B cell (primary cell): ENCODE data around the gene WWC2. TPM values are rescaled to one million over a fixed set of nuclear protein-coding genes. Genes with fewer than 3 reads are reported as not detected.

Experiments used
- ATAC-seq: fragments of 200-7000 bp; cut with Tn5 transposase; one replicate; pipeline ENCODE4 v1.10.0; 2021; ENCODE audit warnings: low read depth, mild to moderate bottlenecking, moderate number of reproducible peaks, moderate library complexity
- CTCF ChIA-PET: fragments of 350-600 bp; sonication (Branson Sonifier 250); formaldehyde crosslinking; loops from one replicate; lab custom pipeline; 2021; ENCODE audit warnings: antibody characterized with exemption, inconsistent platforms; lab: Charles Lee
- POLR2A ChIA-PET: fragments of 350-600 bp; sonication (Branson Sonifier 250); formaldehyde crosslinking; loops from one replicate; lab custom pipeline; 2021; ENCODE audit warnings: antibody characterized with exemption; lab: Charles Lee
- DNase-seq: peaks from one replicate; pipeline ENCODE4 v3.0.0; 2013
- H2AFZ ChIP-seq: 2 replicates; pipeline ENCODE4 v1.6.1; 2012; ENCODE audit warnings: mild to moderate bottlenecking, low read depth, low read length; ENCODE audit not compliant: insufficient read depth, poor library complexity, severe bottlenecking
- H3K27ac ChIP-seq, 2 donors: 1 replicate in 1 of 2; 2 replicates in 1 of 2; pipeline ENCODE4 v1.5.1; 2012 to 2013; ENCODE audit warnings: low read length in 2 of 2, mild to moderate bottlenecking in 2 of 2, moderate library complexity in 1 of 2
- H3K27me3 ChIP-seq, 4 experiments: fragments of 200-600 bp in 1 of 4; sonication (generic) in 1 of 4; replicated peaks in 1 of 4; 1 replicate in 2 of 4; 2 replicates in 2 of 4; pipeline versions ENCODE4 v1.6.1 to v1.7.0; 2013 to 2016; ENCODE audit warnings: low read length in 3 of 4, mild to moderate bottlenecking in 2 of 4, mixed read lengths in 1 of 4, moderate library complexity in 1 of 4; ENCODE audit not compliant: insufficient read depth in 4 of 4, control insufficient read depth in 3 of 4; ENCODE audit errors: control extremely low read depth in 1 of 4
- H3K36me3 ChIP-seq, 2 experiments: replicated peaks in 1 of 2; 1 replicate in 1 of 2; 2 replicates in 1 of 2; pipeline versions ENCODE4 v1.6.1 to v1.7.1; 2013; ENCODE audit warnings: low read length in 1 of 2; ENCODE audit not compliant: insufficient read depth in 2 of 2, control insufficient read depth in 1 of 2; ENCODE audit errors: control extremely low read depth in 1 of 2, extremely low read depth in 1 of 2
- H3K4me1 ChIP-seq, 2 donors: fragments of 200-600 bp in 1 of 2; sonication (generic) in 1 of 2; 1 replicate in 1 of 2; 2 replicates in 1 of 2; pipeline versions ENCODE4 v1.5.1 to v1.6.1; 2013 to 2017; ENCODE audit warnings: low read length in 2 of 2; ENCODE audit not compliant: control insufficient read depth in 2 of 2, insufficient read depth in 2 of 2
- H3K4me2 ChIP-seq: replicated peaks from 2 replicates; pipeline ENCODE3; 2012; ENCODE audit warnings: mild to moderate bottlenecking, low read depth, low read length; ENCODE audit not compliant: poor library complexity, severe bottlenecking
- H3K4me3 ChIP-seq, 5 experiments: fragments of 200-600 bp in 1 of 5; sonication (generic) in 1 of 5; 1 replicate in 3 of 5; 2 replicates in 2 of 5; pipeline versions ENCODE4 v1.5.1 to v1.7.0; 2011 to 2016; ENCODE audit warnings: low read length in 4 of 5, mild to moderate bottlenecking in 4 of 5, low read depth in 2 of 5, control low read depth in 1 of 5, moderate library complexity in 1 of 5; ENCODE audit not compliant: insufficient read depth in 1 of 5; ENCODE audit errors: control extremely low read depth in 1 of 5, extremely low read depth in 1 of 5
- H3K79me2 ChIP-seq: fragments of 200-600 bp; sonication (generic); one replicate; pipeline ENCODE4 v1.6.0; 2016; ENCODE audit warnings: low read length; ENCODE audit not compliant: control insufficient read depth, insufficient read depth
- H3K9ac ChIP-seq: fragments of 200-600 bp; sonication (generic); 2 replicates; pipeline ENCODE4 v1.6.1; 2017; ENCODE audit warnings: mild to moderate bottlenecking, low read length, moderate library complexity
- H3K9me3 ChIP-seq, 3 donors: one replicate each; pipeline versions ENCODE4 v1.6.1 to v1.7.1; 2013; ENCODE audit warnings: low read length in 2 of 3; ENCODE audit not compliant: control insufficient read depth in 2 of 3, insufficient read depth in 1 of 3; ENCODE audit errors: control extremely low read depth in 1 of 3
- H4K20me1 ChIP-seq: 2 replicates; pipeline ENCODE4 v1.6.0; 2012; ENCODE audit warnings: mild to moderate bottlenecking, low read length; ENCODE audit not compliant: insufficient read depth, control insufficient read depth, poor library complexity, severe bottlenecking
- H3K27ac Mint-ChIP-seq: one replicate; pipeline ENCODE4 v1.8.0; 2021; ENCODE audit warnings: mixed read lengths
- H3K27me3 Mint-ChIP-seq: one replicate; pipeline ENCODE4 v1.8.0; 2021; ENCODE audit warnings: mixed read lengths
- H3K4me1 Mint-ChIP-seq: one replicate; pipeline ENCODE4 v1.8.0; 2021; ENCODE audit warnings: mixed read lengths
- H3K4me3 Mint-ChIP-seq: one replicate; pipeline ENCODE4 v1.8.0; 2021; ENCODE audit warnings: mixed read lengths
- H3K9me3 Mint-ChIP-seq: one replicate; pipeline ENCODE4 v1.8.0; 2022; ENCODE audit warnings: mixed read lengths; ENCODE audit not compliant: insufficient read depth
- EZH2 ChIP-seq: IDR thresholded peaks from 2 replicates; pipeline ENCODE4 v1.6.1; 2012; ENCODE audit warnings: borderline replicate concordance, low read depth, mild to moderate bottlenecking, moderate library complexity, low read length; ENCODE audit not compliant: insufficient read depth, poor library complexity, severe bottlenecking
- WGBS: methylation state at CpG from one replicate; pipeline ENCODE4 v1.1.5; 2013; ENCODE audit warnings: missing lambda C conversion rate; ENCODE audit not compliant: insufficient coverage; 5-methylcytosine and 5-hydroxymethylcytosine counted together
- intact Hi-C: fragments of 100-400 bp; cut with micrococcal nuclease; formaldehyde crosslinking; loops from one replicate; pipeline ENCODE4 v1.10.0; 2022
- polyA plus RNA-seq: library from polyadenylated mRNA; depleted of rRNA; stranded (reverse); fragments of >200 nt; gene quantifications from 2 replicates; pipeline ENCODE4 v1.2.3, GENCODE V29; 2012
- total RNA-seq, 2 donors: library from RNA; stranded (reverse); fragments of 120-200 nt in 1 of 2; gene quantifications; 1 replicate in 1 of 2; 2 replicates in 1 of 2; pipeline versions ENCODE4 v1.2.3 to v1.2.4, GENCODE V29; 2013 to 2022
- TF ChIP-seq, protein P1 (sequence below): fragments of 200-600 bp; IDR thresholded peaks from one replicate; pipeline ENCODE4 v1.8.0; 2022; ENCODE audit warnings: antibody characterized with exemption, mild to moderate bottlenecking

Gene WWC2
- total and polyA plus RNA-seq, 2 donors (not counting 1 experiment from before 2014, with no cell fraction given), result 0.07 to 0.32 TPM

DNA sequence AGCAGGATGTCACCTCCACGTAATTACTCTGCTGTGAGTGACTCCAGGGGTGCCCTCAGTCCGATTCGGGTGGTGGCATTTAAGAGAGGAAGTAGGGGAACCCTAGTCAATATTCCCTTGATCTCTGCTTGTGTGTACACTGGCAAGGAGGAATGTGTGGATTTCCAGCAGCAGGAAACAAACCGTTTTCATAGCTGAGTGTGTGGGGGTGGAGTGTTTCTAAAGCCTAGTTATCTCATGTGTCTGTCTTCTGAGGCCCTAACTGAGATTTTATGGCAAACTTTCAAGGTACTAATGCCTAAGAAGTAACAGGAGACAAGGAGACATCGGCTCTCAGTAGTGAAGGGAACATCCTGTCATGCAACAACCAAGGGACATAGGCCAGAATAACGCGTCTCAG is 229.8 kb downstream of the WWC2 start:
- H3K36me3 ChIP-seq, result no peaks in the 10 kb centered on the region
- H3K4me3 ChIP-seq, result no peak overlapping the region
- H3K79me2 ChIP-seq, result no peaks in the 10 kb centered on the region
- intact Hi-C loops, result no loop called here
- TF ChIP-seq, protein P1, sequence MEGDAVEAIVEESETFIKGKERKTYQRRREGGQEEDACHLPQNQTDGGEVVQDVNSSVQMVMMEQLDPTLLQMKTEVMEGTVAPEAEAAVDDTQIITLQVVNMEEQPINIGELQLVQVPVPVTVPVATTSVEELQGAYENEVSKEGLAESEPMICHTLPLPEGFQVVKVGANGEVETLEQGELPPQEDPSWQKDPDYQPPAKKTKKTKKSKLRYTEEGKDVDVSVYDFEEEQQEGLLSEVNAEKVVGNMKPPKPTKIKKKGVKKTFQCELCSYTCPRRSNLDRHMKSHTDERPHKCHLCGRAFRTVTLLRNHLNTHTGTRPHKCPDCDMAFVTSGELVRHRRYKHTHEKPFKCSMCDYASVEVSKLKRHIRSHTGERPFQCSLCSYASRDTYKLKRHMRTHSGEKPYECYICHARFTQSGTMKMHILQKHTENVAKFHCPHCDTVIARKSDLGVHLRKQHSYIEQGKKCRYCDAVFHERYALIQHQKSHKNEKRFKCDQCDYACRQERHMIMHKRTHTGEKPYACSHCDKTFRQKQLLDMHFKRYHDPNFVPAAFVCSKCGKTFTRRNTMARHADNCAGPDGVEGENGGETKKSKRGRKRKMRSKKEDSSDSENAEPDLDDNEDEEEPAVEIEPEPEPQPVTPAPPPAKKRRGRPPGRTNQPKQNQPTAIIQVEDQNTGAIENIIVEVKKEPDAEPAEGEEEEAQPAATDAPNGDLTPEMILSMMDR, result no peak
- TF ChIP-seq EZH2, result no peak
- H3K9ac ChIP-seq, result no peak overlapping the region
- H3K4me2 ChIP-seq, result no peak overlapping the region
- POLR2A ChIA-PET, result no interaction called here
- no peaks in the 10 kb centered on the region for H4K20me1 ChIP-seq
- no peaks in the 10 kb centered on the region for H3K4me1 Mint-ChIP-seq
- H3K27ac ChIP-seq, result no peak overlapping the region
- H2AFZ ChIP-seq, result no peak overlapping the region
- WGBS, result 71% methylated on average over 5 of the region's 7 CpGs
- peaks cover 0 to 2% (median 0%) of the 10 kb centered on the region in 4 experiments for H3K27me3 ChIP-seq
- H3K4me3 Mint-ChIP-seq, result no peak overlapping the region
- H3K9me3 ChIP-seq, result peaks cover 0 to 3% (median 0%) of the 10 kb centered on the region in 3 donors
- H3K27ac Mint-ChIP-seq, result no peak overlapping the region
- ATAC-seq (no peak), DNase-seq (no peak)
- peaks cover 5% of the 10 kb centered on the region for H3K27me3 Mint-ChIP-seq
- H3K4me1 ChIP-seq, result no peaks in the 10 kb centered on the region
- H3K9me3 Mint-ChIP-seq, result no peaks in the 10 kb centered on the region
- CTCF ChIA-PET, result no interaction called here

DNA sequence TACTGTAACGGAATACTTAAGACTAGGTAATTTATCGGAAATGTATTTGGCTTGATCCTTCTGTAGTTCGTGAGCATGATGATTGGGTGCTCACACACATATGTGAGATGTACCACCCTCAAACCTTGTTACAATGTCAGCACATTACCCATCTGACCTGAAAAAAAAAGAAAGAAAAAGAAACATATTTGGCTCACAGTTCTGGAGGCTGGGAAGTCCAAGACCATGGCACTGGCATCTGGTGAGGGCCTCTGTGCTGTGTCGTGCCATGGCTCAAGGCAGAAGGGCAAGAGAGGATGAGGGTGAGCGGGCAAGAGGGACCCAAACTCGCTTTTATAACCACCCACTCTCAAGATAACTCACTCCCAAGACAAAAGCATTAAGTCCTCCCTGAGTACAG is 230.2 kb downstream of the WWC2 start:
- CTCF ChIA-PET, result no interaction called here
- POLR2A ChIA-PET, result no interaction called here
- Mint-ChIP-seq H3K4me1 (no peaks in the 10 kb centered on the region), H3K4me3 (no peak overlapping the region), H3K9me3 (no peaks in the 10 kb centered on the region), H3K27ac (no peak overlapping the region), H3K27me3 (peaks cover 5% of the 10 kb centered on the region)
- Histone ChIP-seq H3K27ac (no peak overlapping the region), H3K9me3 (peaks cover 0 to 3% (median 0%) of the 10 kb centered on the region in 3 donors), H3K4me3 (no peak overlapping the region), H3K79me2 (no peaks in the 10 kb centered on the region), H3K36me3 (no peaks in the 10 kb centered on the region), H3K4me2 (no peak overlapping the region), H4K20me1 (no peaks in the 10 kb centered on the region), H3K4me1 (no peaks in the 10 kb centered on the region), H3K9ac (no peak overlapping the region), H2AFZ (no peak overlapping the region), H3K27me3 (peaks cover 0 to 4% (median 0%) of the 10 kb centered on the region in 4 experiments)
- intact Hi-C loops, result no loop called here
- 59% methylated on average over 2 of the region's 6 CpGs for WGBS
- DNase-seq (no peak), ATAC-seq (no peak)
- TF ChIP-seq, protein P1, result no peak
- no peak for TF ChIP-seq EZH2
